Smooth muscle cell (in vitro differentiated cells): Measurements from ENCODE around the gene EXOC6B. TPM values are rescaled to one million over a fixed set of nuclear protein-coding genes. Genes with fewer than 3 reads are reported as not detected.

ENCODE experiments used
- DNase-seq: peaks from one replicate; lab custom pipeline; 2025; ENCODE audit not compliant: unreplicated experiment; lab: John Stamatoyannopoulos, UW
- H2AFZ ChIP-seq: fragments of 200-600 bp; sonication (generic); 2 replicates; pipeline ENCODE4 v1.6.0; 2016; ENCODE audit warnings: antibody characterized with exemption, low read depth, mild to moderate bottlenecking
- H3F3A ChIP-seq: fragments of 200-600 bp; sonication (generic); 2 replicates; pipeline ENCODE4 v1.6.0; 2017; ENCODE audit warnings: antibody characterized with exemption, low read depth
- H3K27ac ChIP-seq: fragments of 200-600 bp; sonication (generic); 2 replicates; pipeline ENCODE4 v1.5.1; 2016; ENCODE audit warnings: low read depth, mild to moderate bottlenecking
- H3K27me3 ChIP-seq: fragments of 200-600 bp; sonication (generic); 2 replicates; pipeline ENCODE4 v1.6.1; 2016; ENCODE audit warnings: low read depth, mild to moderate bottlenecking
- H3K36me3 ChIP-seq: fragments of 200-600 bp; sonication (generic); 2 replicates; pipeline ENCODE4 v1.5.1; 2016; ENCODE audit warnings: low read depth
- H3K4me1 ChIP-seq: fragments of 200-600 bp; sonication (generic); 2 replicates; pipeline ENCODE4 v1.5.1; 2016; ENCODE audit warnings: low read depth
- H3K4me2 ChIP-seq: fragments of 200-600 bp; sonication (generic); 2 replicates; pipeline ENCODE4 v1.6.0; 2016; ENCODE audit warnings: mild to moderate bottlenecking
- H3K4me3 ChIP-seq: fragments of 200-600 bp; sonication (generic); 2 replicates; pipeline ENCODE4 v1.5.1; 2016; ENCODE audit warnings: mild to moderate bottlenecking
- H3K79me2 ChIP-seq: fragments of 200-600 bp; sonication (generic); 2 replicates; pipeline ENCODE4 v1.6.0; 2016; ENCODE audit warnings: low read depth, mild to moderate bottlenecking
- H3K9ac ChIP-seq: fragments of 200-600 bp; sonication (generic); 2 replicates; pipeline ENCODE4 v1.6.0; 2016; ENCODE audit warnings: low read depth
- H3K9me3 ChIP-seq: fragments of 200-600 bp; sonication (generic); replicated peaks from 2 replicates; pipeline ENCODE4 v1.5.1; 2016; ENCODE audit warnings: low read depth
- H4K20me1 ChIP-seq: fragments of 200-600 bp; sonication (generic); 2 replicates; pipeline ENCODE4 v1.6.0; 2016; ENCODE audit warnings: low read depth
- WGBS: methylation state at CpG from one replicate; pipeline ENCODE4 v1.1.7; 2016; ENCODE audit warnings: low lambda C conversion rate; 5-methylcytosine and 5-hydroxymethylcytosine counted together
- polyA plus RNA-seq: library from polyadenylated mRNA; unstranded; fragments of >200 nt; fragmentation: Nextera tagmentation; extraction: Ambion mirVana; gene quantifications from 2 replicates; pipeline ENCODE4 v1.2.1, GENCODE V29; 2016
- total RNA-seq: library from RNA; depleted of rRNA; stranded (reverse); fragments of >200 nt; gene quantifications from 2 replicates; pipeline ENCODE4 v1.2.3, GENCODE V29; 2014
- TF ChIP-seq, protein P1 (sequence below): fragments of 200-600 bp; sonication (generic); IDR thresholded peaks from 2 replicates; pipeline ENCODE4 v1.5.1; 2017; ENCODE audit warnings: borderline replicate concordance, mild to moderate bottlenecking, antibody characterized with exemption; ENCODE audit not compliant: insufficient read depth, poor library complexity, severe bottlenecking

The EXOC6B gene
- total and polyA plus RNA-seq, 2 experiments from 2014 or later: 6.9 to 19.7 TPM

GRCh38 chr2:72156872-72157271, 669.0 kb downstream of the EXOC6B start:
- WGBS: 96% methylated on average over 2 of the region's 2 CpGs
- H3K27me3 ChIP-seq: peaks cover 37% of the 10 kb centered on the region
- no peaks in the 10 kb centered on the region for H3F3A ChIP-seq
- no peak overlapping the region for H2AFZ ChIP-seq
- H3K4me3 ChIP-seq: no peak overlapping the region
- no peaks in the 10 kb centered on the region for H3K9me3 ChIP-seq
- DNase-seq: no peak
- no peak overlapping the region for H3K9ac ChIP-seq
- no peaks in the 10 kb centered on the region for H3K79me2 ChIP-seq
- H3K4me1 ChIP-seq: no peaks in the 10 kb centered on the region
- no peaks in the 10 kb centered on the region for H4K20me1 ChIP-seq
- TF ChIP-seq, protein P1, sequence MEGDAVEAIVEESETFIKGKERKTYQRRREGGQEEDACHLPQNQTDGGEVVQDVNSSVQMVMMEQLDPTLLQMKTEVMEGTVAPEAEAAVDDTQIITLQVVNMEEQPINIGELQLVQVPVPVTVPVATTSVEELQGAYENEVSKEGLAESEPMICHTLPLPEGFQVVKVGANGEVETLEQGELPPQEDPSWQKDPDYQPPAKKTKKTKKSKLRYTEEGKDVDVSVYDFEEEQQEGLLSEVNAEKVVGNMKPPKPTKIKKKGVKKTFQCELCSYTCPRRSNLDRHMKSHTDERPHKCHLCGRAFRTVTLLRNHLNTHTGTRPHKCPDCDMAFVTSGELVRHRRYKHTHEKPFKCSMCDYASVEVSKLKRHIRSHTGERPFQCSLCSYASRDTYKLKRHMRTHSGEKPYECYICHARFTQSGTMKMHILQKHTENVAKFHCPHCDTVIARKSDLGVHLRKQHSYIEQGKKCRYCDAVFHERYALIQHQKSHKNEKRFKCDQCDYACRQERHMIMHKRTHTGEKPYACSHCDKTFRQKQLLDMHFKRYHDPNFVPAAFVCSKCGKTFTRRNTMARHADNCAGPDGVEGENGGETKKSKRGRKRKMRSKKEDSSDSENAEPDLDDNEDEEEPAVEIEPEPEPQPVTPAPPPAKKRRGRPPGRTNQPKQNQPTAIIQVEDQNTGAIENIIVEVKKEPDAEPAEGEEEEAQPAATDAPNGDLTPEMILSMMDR: no peak
- H3K27ac ChIP-seq: no peak overlapping the region
- H3K36me3 ChIP-seq: no peaks in the 10 kb centered on the region
- H3K4me2 ChIP-seq: no peak overlapping the region

DNA sequence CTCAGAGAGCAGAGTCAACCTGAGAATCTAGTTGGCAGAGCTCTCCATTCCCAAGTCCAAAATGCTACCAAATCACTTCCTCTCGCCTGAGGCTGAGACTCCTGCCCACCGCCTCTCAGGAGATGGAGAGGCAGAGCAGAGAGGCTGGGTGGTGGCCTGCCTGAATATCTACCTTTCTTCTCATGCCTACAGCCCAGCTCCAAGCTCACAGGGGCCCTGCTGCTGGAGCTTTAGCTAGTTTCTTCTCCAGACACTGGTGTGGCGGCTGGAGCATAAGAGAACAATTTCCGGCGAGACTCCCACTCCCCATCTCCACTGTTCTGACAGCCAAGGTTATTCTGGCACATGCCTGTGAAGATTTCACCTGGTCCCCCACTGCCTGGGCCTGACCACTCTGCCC, 670.1 kb downstream of the EXOC6B start:
- no peaks in the 10 kb centered on the region for H3K9me3 ChIP-seq
- DNase-seq: no peak
- no peak overlapping the region for H2AFZ ChIP-seq
- no peak overlapping the region for H3K9ac ChIP-seq
- 95% methylated on average over 5 of the region's 5 CpGs for WGBS
- no peak overlapping the region for H3K4me2 ChIP-seq
- H3K79me2 ChIP-seq: no peaks in the 10 kb centered on the region
- no peaks in the 10 kb centered on the region for H4K20me1 ChIP-seq
- peaks cover 44% of the 10 kb centered on the region for H3K27me3 ChIP-seq
- TF ChIP-seq, protein P1: no peak
- no peaks in the 10 kb centered on the region for H3F3A ChIP-seq
- no peak overlapping the region for H3K27ac ChIP-seq
- H3K4me1 ChIP-seq: no peaks in the 10 kb centered on the region
- H3K4me3 ChIP-seq: no peak overlapping the region
- no peaks in the 10 kb centered on the region for H3K36me3 ChIP-seq

GRCh38 chr2:72155151-72155550, 670.7 kb downstream of the EXOC6B start:
- whole genome bisulfite sequencing: 84% methylated on average over 3 of the region's 3 CpGs
- no peak for DNase-seq
- peaks cover 49% of the 10 kb centered on the region for H3K27me3 ChIP-seq
- H3K9me3 ChIP-seq: no peaks in the 10 kb centered on the region
- H3K4me1 ChIP-seq: peaks cover 1% of the 10 kb centered on the region
- no peak overlapping the region for H3K27ac ChIP-seq
- no peak overlapping the region for H3K9ac ChIP-seq
- no peak overlapping the region for H3K4me3 ChIP-seq
- H3F3A ChIP-seq: no peaks in the 10 kb centered on the region
- H3K79me2 ChIP-seq: no peaks in the 10 kb centered on the region
- H3K4me2 ChIP-seq: no peak overlapping the region
- no peaks in the 10 kb centered on the region for H3K36me3 ChIP-seq
- TF ChIP-seq, protein P1: no peak
- no peaks in the 10 kb centered on the region for H4K20me1 ChIP-seq
- H2AFZ ChIP-seq: no peak overlapping the region

DNA sequence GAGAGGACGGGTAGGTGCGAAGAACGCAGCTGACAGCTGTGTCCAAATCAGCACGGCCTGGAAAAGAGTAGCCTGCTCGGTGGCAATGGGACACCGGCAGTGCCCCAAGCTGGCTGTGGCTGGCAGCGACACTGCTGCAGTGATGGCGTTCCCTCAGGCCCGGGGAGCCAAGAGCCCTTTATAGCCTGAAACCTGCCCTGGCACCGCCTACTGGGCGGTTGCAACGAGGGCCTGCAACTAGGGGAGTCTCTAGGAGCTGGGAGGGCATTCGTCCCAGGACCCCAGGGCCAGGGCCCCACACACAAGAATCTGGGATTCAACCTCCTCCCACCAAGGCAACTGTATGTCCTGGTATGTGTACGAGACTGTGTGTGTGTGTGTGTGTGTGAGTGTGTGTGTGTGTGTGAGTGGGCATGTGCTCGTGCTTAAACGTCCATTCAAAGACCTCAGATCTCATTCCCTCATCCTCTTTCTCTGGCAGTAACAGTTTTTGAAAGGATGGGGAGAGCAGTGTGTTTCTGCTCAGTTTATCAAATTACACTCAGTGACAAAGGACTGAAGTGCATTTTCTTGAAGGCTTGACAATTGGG, 671.4 kb downstream of the EXOC6B start:
- Histone ChIP-seq H2AFZ (no peak overlapping the region), H3K9me3 (no peaks in the 10 kb centered on the region), H3K4me1 (peaks cover 8% of the 10 kb centered on the region), H4K20me1 (no peaks in the 10 kb centered on the region), H3K27ac (no peak overlapping the region), H3K27me3 (peaks cover 56% of the 10 kb centered on the region), H3K79me2 (no peaks in the 10 kb centered on the region), H3K9ac (no peak overlapping the region), H3K4me3 (no peak overlapping the region), H3K4me2 (no peak overlapping the region), H3F3A (no peaks in the 10 kb centered on the region), H3K36me3 (no peaks in the 10 kb centered on the region)
- TF ChIP-seq, protein P1: no peak
- no peak for DNase-seq
- WGBS: 84% methylated on average over 16 of the region's 16 CpGs
